LoVo (cell line): Measurements from ENCODE around the gene TM4SF4.

Source experiments
- DNase-seq: peaks from one replicate; pipeline ENCODE4 v3.0.0-alpha.2; 2016; ENCODE audit warnings: low spot score

The TM4SF4 gene

GRCh38 chr3:149548669-149549065, 74.2 kb downstream of the TM4SF4 start:
- no peak for DNase-seq

DNA sequence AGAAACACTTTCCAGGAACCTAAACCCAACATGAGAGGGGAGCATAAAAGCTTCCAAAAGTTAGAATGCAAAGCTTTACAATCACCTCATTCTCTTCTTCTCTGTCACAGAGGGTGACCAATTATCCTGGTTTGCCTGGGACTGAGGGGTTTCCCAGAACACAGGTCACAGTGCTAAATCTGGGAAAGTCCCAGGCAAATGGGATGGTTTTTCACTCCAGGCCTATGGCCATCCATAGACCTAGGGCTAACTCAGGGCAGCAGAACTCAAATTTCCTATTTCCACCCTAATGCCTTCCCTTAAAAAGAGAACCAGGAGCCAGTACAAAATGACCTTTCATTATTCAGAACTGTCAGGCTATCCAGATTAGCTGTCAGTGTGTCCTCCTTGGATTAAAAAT, 77.0 kb downstream of the TM4SF4 start:
- no peak for DNase-seq

DNA sequence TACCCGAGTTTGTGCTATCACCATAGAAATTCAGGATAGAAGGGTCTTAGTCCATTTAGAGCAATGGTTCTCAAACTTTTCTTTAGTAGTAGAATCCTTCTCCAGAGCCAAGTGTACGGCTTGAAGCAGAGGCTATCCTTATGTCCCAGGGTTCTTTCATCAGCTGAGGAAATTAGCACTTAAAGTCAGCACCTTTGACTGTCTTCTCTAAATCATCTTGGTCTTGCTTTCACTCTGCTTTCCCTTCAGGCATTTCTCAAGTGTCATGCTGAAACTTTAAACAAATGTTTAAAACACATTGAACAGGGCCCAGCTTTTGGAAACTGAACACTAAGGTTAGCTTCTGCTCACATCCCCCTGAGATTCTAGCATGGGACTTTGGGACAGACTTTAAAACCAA, 78.2 kb downstream of the TM4SF4 start:
- no peak for DNase-seq
